Measurements from ENCODE around the gene RANGAP1. TPM values are rescaled to one million over a fixed set of nuclear protein-coding genes. Genes with fewer than 3 reads are reported as not detected.

Gene RANGAP1
- total and polyA plus RNA-seq, 2 of the 13 experiments (the other 11 are each of a cell fraction or from before 2014, with no cell fraction given): 51.8 to 83.9 TPM

GRCh38 chr22:41301085-41302020 is 15.4 kb upstream of the RANGAP1 start, which contains the start of gene ZC3H7B (continued):
- peak; percentile 42; the same call in 1 of the 2 replicates for TF ChIP-seq ELF1 (CRISPR knock-in tag; IDR thresholded peaks at IDR 0.05)
- TF ChIP-seq ZNF766 (CRISPR knock-in tag; IDR thresholded peaks at IDR 0.05; ENCODE audit: borderline replicate concordance): 0 out of 2 replicates have a peak, but pooled peaks have one; percentile 60
- TF ChIP-seq, protein P1, sequence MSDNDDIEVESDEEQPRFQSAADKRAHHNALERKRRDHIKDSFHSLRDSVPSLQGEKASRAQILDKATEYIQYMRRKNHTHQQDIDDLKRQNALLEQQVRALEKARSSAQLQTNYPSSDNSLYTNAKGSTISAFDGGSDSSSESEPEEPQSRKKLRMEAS (IDR thresholded peaks at IDR 0.05): peak; percentile 71
- TF ChIP-seq HMG20A (CRISPR knock-in tag; IDR thresholded peaks at IDR 0.05; ENCODE audit: borderline replicate concordance): no peak
- TF ChIP-seq, protein P2, sequence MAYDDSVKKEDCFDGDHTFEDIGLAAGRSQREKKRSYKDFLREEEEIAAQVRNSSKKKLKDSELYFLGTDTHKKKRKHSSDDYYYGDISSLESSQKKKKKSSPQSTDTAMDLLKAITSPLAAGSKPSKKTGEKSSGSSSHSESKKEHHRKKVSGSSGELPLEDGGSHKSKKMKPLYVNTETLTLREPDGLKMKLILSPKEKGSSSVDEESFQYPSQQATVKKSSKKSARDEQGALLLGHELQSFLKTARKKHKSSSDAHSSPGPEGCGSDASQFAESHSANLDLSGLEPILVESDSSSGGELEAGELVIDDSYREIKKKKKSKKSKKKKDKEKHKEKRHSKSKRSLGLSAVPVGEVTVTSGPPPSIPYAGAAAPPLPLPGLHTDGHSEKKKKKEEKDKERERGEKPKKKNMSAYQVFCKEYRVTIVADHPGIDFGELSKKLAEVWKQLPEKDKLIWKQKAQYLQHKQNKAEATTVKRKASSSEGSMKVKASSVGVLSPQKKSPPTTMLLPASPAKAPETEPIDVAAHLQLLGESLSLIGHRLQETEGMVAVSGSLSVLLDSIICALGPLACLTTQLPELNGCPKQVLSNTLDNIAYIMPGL (CRISPR knock-in tag; IDR thresholded peaks at IDR 0.05; ENCODE audit: borderline replicate concordance in 1 of 2, low read depth in 1 of 2): peak; percentile 83 to 96; a peak in 3 of 4 replicates
- peak; percentile 84 for TF ChIP-seq TGIF2 (CRISPR knock-in tag; IDR thresholded peaks at IDR 0.05)
- TF ChIP-seq ATRX (CRISPR knock-in tag; IDR thresholded peaks at IDR 0.05; ENCODE audit: borderline replicate concordance): no peak
- no peak for TF ChIP-seq LRRFIP1 (CRISPR knock-in tag; conservative IDR thresholded peaks at IDR 0.05)
- TF ChIP-seq ZNF775 (CRISPR knock-in tag; IDR thresholded peaks at IDR 0.05; ENCODE audit: borderline replicate concordance): no peak
- TF ChIP-seq, protein P3, sequence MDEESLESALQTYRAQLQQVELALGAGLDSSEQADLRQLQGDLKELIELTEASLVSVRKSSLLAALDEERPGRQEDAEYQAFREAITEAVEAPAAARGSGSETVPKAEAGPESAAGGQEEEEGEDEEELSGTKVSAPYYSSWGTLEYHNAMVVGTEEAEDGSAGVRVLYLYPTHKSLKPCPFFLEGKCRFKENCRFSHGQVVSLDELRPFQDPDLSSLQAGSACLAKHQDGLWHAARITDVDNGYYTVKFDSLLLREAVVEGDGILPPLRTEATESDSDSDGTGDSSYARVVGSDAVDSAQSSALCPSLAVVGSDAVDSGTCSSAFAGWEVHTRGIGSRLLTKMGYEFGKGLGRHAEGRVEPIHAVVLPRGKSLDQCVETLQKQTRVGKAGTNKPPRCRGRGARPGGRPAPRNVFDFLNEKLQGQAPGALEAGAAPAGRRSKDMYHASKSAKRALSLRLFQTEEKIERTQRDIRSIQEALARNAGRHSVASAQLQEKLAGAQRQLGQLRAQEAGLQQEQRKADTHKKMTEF (CRISPR knock-in tag; IDR thresholded peaks at IDR 0.05): peak; percentile 56; the same call in 1 of the 2 replicates
- TF ChIP-seq ZNF143 (CRISPR knock-in tag; IDR thresholded peaks at IDR 0.05): peak; percentile 54; the same call in 1 of the 2 replicates
- no peak for TF ChIP-seq ZUFSP (CRISPR knock-in tag; IDR thresholded peaks at IDR 0.05; ENCODE audit: borderline replicate concordance)
- TF ChIP-seq ZNF772 (CRISPR knock-in tag; IDR thresholded peaks at IDR 0.05): no peak; the same call in 1 of the 2 replicates
- 0 out of 2 replicates have a peak, but pooled peaks have one; percentile 18 for TF ChIP-seq PCBP1 (IDR thresholded peaks at IDR 0.05; ENCODE audit: borderline replicate concordance, low read depth, low read length)
- TF ChIP-seq ZNF749 (CRISPR knock-in tag; IDR thresholded peaks at IDR 0.05; ENCODE audit: borderline replicate concordance): peak; percentile 42; the same call in 1 of the 2 replicates
- TF ChIP-seq ZNF430 (CRISPR knock-in tag; IDR thresholded peaks at IDR 0.05): peak; percentile 19; the same call in 1 of the 2 replicates
- TF ChIP-seq RXRA (CRISPR knock-in tag; IDR thresholded peaks at IDR 0.05): peak; percentile 42; the same call in 1 of the 2 replicates
- no peak for TF ChIP-seq ZNF101 (CRISPR knock-in tag; IDR thresholded peaks at IDR 0.05; ENCODE audit: borderline replicate concordance, low read depth)
- 0 out of 2 replicates have a peak, but pooled peaks have one; percentile 45 for TF ChIP-seq ZFP37 (CRISPR knock-in tag; IDR thresholded peaks at IDR 0.05; ENCODE audit: borderline replicate concordance)
- TF ChIP-seq ZSCAN12 (CRISPR knock-in tag; IDR thresholded peaks at IDR 0.05): peak; percentile 41; the same call in 1 of the 2 replicates
